Heart right ventricle (tissue), 16 donors: ENCODE results near the gene TAF1C. TPM values are rescaled to one million over a fixed set of nuclear protein-coding genes. Genes with fewer than 3 reads are reported as not detected.

Experiments
- ATAC-seq, 8 donors: fragments of 200-7000 bp; cut with Tn5 transposase; one replicate each; pipeline ENCODE4 v1.9.1; 2020; ENCODE audit warnings: mild to moderate bottlenecking in 8 of 8, moderate library complexity in 8 of 8, moderate number of reproducible peaks in 1 of 8
- DNase-seq, 2 donors: peaks; one replicate each; pipeline ENCODE4 v3.0.0-alpha.2; 2020
- H3K27ac ChIP-seq, 10 donors: fragments of 200-600 bp; sonication (generic) in 2 of 10; one replicate each; pipeline versions ENCODE4 v1.5.0 to v1.8.0; 2020 to 2022; ENCODE audit warnings: mild to moderate bottlenecking in 3 of 10
- H3K27me3 ChIP-seq, 7 donors: fragments of 200-600 bp; one replicate each; pipeline ENCODE4 v1.8.0; 2021 to 2022; ENCODE audit warnings: mild to moderate bottlenecking in 2 of 7
- H3K36me3 ChIP-seq, 9 donors: fragments of 200-600 bp; sonication (generic) in 1 of 9; one replicate each; pipeline versions ENCODE4 v1.5.0 to v1.8.0; 2020 to 2022; ENCODE audit warnings: mild to moderate bottlenecking in 2 of 9
- H3K4me1 ChIP-seq, 9 donors: fragments of 200-600 bp; sonication (generic) in 1 of 9; one replicate each; pipeline versions ENCODE4 v1.5.0 to v1.8.0; 2020 to 2022; ENCODE audit warnings: mild to moderate bottlenecking in 4 of 9
- H3K4me3 ChIP-seq, 10 donors: fragments of 200-600 bp; sonication (generic) in 2 of 10; one replicate each; pipeline versions ENCODE4 v1.5.0 to v1.8.0; 2020 to 2022; ENCODE audit warnings: mild to moderate bottlenecking in 7 of 10, moderate library complexity in 2 of 10
- H3K9me3 ChIP-seq, 11 donors: fragments of 200-600 bp in 10 of 11; sonication (generic) in 2 of 11; one replicate each; pipeline versions ENCODE4 v1.5.0 to v1.8.0; 2013 to 2022; ENCODE audit warnings: mild to moderate bottlenecking in 2 of 11, control low read depth in 1 of 11, moderate library complexity in 1 of 11
- WGBS, 2 donors: extraction: QIAGEN DNeasy Blood & Tissue Kit; methylation state at CpG; one replicate each; pipeline ENCODE4 v1.1.7; 2013; ENCODE audit warnings: inconsistent platforms in 1 of 2; 5-methylcytosine and 5-hydroxymethylcytosine counted together
- intact Hi-C, 10 donors: fragments of 100-400 bp; cut with DNase I; formaldehyde crosslinking; loops; one replicate each; pipeline versions ENCODE4 v1.11.1 to v1.14.2; 2022
- polyA plus RNA-seq, 2 donors: library from polyadenylated mRNA; stranded (reverse); fragments of 200-250 nt; gene quantifications; one replicate each; pipeline ENCODE4 v1.2.3, GENCODE V29; 2013
- total RNA-seq, 10 donors: library from RNA; stranded (reverse); fragmentation: NEBNext Ultra II Directional in 3 of 10; extraction: Animal tissue kit (Norgen Biotek cat#: 25700) in 3 of 10; gene quantifications; one replicate each; pipeline versions ENCODE4 v1.2.1 to v1.2.4, GENCODE V29; 2021 to 2023
- TF ChIP-seq, protein P1 (sequence below), 9 donors: fragments of 200-600 bp; sonication (generic) in 2 of 9; IDR thresholded peaks; one replicate each; pipeline versions ENCODE4 v1.5.0 to v1.8.0; 2021 to 2022; ENCODE audit warnings: antibody characterized with exemption in 9 of 9, mild to moderate bottlenecking in 5 of 9, moderate library complexity in 1 of 9
- donor health status: Arrhythmogenic right ventricular cardiomyopathy.
- donor health status: ischemic (EF 13 %, LVEDD 7.1; RV severe dilation, severe dysfunction).
- donor health status: healthy with polysubstance abuse.
- donor health status: DM: no; HTN: yes; CAD: no.
- donor health status: DM: no; HTN: no; CAD: no.
- donor health status: ischemic (EF 25% LVEDD 6.9; RV normal size, moderate dysfunction).
- donor health status: ischemic (EF 25% LVEDD 5.7; RV mildly dilated, moderate dysfunction).
- donor health status: healthy.
- donor health status: DM: yes; HTN: yes; CAD: no.
- donor health status: Ischemic cardiomyopathy.
- donor health status: ischemic (EF 35%, LVEDD 5.7; RV mildly dilated, moderate dysfunction).
- donor health status: nonischemic (EF 11% LVEDD 7.7; RV severe dilation, severe dysfunction).
- donor health status: DM: yes; HTN: yes; CAD: no.
- donor health status: PGD.
- donor health status: ischemic (EF 29% LVEDD 5.4; RV normal size, mild dysfunction).
- donor health status: nonischemic (EF 23%, LVEDD 6.1; RV moderate dilation, normal function).

Gene TAF1C
- total and polyA plus RNA-seq, 12 donors: 14.2 to 76.7 (median 21.6) TPM

DNA sequence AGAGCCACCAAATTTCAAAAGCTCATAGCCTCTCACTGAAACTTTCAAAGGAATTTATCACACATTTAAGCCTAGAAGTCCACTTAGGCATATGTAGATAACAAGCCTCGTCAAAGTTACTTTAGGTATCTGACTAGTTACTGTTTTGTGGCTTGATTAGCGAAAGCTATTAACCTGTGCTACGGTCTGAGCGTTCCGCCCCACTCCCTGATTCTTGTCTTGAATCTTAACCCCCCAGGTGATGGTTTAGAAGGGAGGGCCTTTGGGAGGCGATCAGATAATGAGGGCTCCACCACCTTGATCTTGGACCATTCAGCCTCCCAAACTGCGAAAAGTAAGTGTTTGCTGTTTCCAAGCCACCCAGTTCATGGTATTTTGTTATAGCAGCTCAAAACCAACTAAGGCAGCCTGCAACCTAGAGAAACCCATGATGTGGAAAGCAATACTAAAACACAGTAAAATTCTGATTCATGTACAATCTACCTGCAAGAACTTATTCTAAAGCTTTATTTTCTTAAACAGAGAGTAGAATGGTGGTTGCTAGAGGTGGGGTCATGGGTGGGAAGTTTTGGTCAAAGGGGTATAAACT is 49.0 kb downstream of the TAF1C start:
- Histone ChIP-seq H3K9me3 (no peaks in the 10 kb centered on the region), H3K27ac (peak overlapping the region in 6 of 10 donors; percentile 58 to 81 (median 77)), H3K4me1 (peaks cover 0 to 22% (median 9%) of the 10 kb centered on the region in 9 donors), H3K36me3 (peaks cover 0 to 9% (median 0%) of the 10 kb centered on the region in 9 donors), H3K4me3 (no peak overlapping the region), H3K27me3 (no peaks in the 10 kb centered on the region)
- intact Hi-C loops: no loop called here
- no peak for DNase-seq
- 84 to 87% methylated on average over 7 of the region's 7 CpGs for WGBS, 2 donors
- ATAC-seq: no peak
- TF ChIP-seq, protein P1, sequence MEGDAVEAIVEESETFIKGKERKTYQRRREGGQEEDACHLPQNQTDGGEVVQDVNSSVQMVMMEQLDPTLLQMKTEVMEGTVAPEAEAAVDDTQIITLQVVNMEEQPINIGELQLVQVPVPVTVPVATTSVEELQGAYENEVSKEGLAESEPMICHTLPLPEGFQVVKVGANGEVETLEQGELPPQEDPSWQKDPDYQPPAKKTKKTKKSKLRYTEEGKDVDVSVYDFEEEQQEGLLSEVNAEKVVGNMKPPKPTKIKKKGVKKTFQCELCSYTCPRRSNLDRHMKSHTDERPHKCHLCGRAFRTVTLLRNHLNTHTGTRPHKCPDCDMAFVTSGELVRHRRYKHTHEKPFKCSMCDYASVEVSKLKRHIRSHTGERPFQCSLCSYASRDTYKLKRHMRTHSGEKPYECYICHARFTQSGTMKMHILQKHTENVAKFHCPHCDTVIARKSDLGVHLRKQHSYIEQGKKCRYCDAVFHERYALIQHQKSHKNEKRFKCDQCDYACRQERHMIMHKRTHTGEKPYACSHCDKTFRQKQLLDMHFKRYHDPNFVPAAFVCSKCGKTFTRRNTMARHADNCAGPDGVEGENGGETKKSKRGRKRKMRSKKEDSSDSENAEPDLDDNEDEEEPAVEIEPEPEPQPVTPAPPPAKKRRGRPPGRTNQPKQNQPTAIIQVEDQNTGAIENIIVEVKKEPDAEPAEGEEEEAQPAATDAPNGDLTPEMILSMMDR (IDR thresholded peaks at IDR 0.05): no peak

DNA sequence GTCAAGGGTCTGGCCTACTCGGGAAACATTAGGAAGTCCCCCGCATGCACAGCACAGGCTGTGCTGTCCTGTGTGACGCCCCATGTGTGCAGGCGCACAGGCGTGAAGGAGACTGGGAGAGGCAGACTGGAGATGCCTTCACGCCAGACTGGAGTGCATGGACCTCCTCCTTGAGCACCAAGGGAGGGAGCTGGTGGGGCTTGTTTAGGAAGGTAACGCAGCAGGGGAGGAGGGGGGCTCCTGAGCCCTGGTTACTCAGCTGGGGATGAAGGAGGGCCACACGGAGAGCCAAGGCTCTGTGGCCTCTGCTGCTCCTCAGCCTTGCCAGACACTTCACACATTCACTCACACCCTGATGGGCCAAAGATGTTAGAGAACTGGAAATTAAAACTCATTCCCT is 49.6 kb downstream of the TAF1C start:
- WGBS, 2 donors: 87 to 88% methylated on average over 7 to 8 of the region's 8 CpGs
- intact Hi-C loops: no loop called here
- Histone ChIP-seq H3K9me3 (no peaks in the 10 kb centered on the region), H3K27me3 (no peaks in the 10 kb centered on the region), H3K36me3 (peaks cover 0 to 9% (median 0%) of the 10 kb centered on the region in 9 donors), H3K27ac (no peak overlapping the region), H3K4me1 (peaks cover 0 to 22% (median 9%) of the 10 kb centered on the region in 9 donors), H3K4me3 (no peak overlapping the region)
- ATAC-seq: peak in 1 of 8 donors; percentile 25
- no peak for DNase-seq
- TF ChIP-seq, protein P1 (IDR thresholded peaks at IDR 0.05): no peak

DNA sequence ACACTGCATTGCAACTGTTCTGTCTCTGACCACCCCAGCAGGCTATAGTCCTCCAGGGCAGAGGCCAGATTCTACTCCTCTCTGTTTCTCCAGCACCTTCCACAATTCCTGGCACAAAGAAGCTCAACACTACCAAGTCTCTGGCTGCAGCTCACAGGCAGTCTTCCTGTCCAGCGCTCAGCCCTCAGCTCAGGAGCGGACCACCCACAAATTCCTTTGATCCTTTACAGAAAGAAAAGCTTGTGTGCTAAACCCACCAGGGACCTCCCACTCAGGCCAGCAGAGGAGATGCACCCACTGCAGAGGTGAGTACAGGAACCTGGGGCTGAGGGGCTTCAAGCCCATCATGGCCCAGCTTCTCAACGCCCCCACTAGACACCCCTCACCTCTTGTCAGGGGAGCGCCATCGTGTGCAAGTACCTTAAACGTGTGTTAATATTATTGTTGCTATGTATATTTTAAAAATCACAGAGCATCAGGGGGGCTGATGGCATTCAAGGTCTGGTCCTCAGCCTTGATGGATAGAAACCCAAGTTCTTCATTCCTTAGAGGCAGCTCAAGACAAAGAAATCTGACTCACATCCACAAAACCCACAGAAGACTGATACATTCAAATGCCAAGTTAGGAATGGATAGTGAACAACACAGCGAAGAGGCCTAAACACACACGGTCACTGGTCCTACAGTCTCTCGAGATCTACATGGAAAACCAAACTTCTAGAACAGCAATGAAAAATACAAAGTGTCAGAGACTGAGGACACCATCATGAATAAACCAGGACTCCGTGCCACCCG is 50.3 kb downstream of the TAF1C start:
- Histone ChIP-seq H3K9me3 (no peaks in the 10 kb centered on the region), H3K27me3 (no peaks in the 10 kb centered on the region), H3K27ac (no peak overlapping the region), H3K4me3 (no peak overlapping the region), H3K36me3 (peaks cover 0 to 9% (median 0%) of the 10 kb centered on the region in 9 donors), H3K4me1 (peaks cover 0 to 22% (median 9%) of the 10 kb centered on the region in 9 donors)
- no peak for DNase-seq
- WGBS, 2 donors: 94% methylated on average over 11 of the region's 11 CpGs
- TF ChIP-seq, protein P1 (IDR thresholded peaks at IDR 0.05): no peak
- intact Hi-C loops: no loop called here
- no peak for ATAC-seq

DNA sequence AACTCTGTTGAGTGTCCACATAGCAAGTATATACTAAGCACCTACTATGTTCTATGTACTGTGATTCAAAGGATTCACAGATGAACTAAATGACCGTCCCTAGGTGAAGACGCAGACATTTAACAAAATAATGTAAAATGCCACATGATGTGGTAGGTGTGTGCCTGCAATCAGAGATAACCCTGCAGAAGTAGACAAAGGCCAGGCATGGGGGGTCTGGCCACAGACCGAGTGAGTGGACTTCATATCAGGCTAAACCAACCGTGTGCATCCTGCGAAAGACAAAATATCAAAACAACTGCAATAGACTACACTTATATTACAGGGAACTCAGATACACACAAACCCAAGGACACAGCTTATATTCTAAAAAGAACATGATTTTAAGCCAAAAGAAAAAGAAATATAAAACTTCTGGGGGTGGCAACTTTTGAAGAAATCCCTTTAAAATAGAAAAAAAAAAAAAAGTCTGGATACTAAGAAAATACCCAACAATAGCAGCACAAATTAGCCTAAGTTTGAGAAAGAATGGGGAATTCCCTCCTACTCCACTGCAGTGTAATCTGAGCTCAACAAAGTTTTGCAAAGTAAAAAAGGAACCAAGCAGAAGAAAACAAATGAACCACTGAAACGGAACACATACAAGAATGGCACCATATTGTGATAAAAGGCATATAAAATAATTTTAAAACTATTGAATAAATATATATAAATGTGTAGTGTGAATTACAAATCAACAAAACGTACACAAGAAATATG is 54.2 kb downstream of the TAF1C start:
- 88 to 89% methylated on average over 7 of the region's 7 CpGs for WGBS, 2 donors
- H3K4me1 ChIP-seq: peaks cover 0 to 6% (median 0%) of the 10 kb centered on the region in 9 donors
- H3K36me3 ChIP-seq: peaks cover 0 to 43% (median 14%) of the 10 kb centered on the region in 9 donors
- intact Hi-C loops: no loop called here
- DNase-seq (no peak), ATAC-seq (no peak)
- H3K4me3 ChIP-seq: no peak overlapping the region
- TF ChIP-seq, protein P1 (IDR thresholded peaks at IDR 0.05): no peak
- H3K27me3 ChIP-seq: no peaks in the 10 kb centered on the region
- H3K9me3 ChIP-seq: no peaks in the 10 kb centered on the region
- H3K27ac ChIP-seq: no peak overlapping the region
